ENCODE data around the gene IGSF23.
"Not testable (repeated sequence)": the region's sequence is repeated elsewhere in the genome, so short reads cannot be mapped to it uniquely, and the experiment has no call there.

IGSF23 gene

GRCh38 chr19:44611812-44612295, 1.5 kb upstream of the IGSF23 start:
- no peak for DNase-seq (ENCODE audit: low read depth)

- no peak for DNase-seq (ENCODE audit: low read depth)
Measured at GRCh38 chr19:44614313-44614712, 950 bp downstream of the IGSF23 start.

GRCh38 chr19:44615863-44616247, 2.5 kb downstream of the IGSF23 start:
- no peak for DNase-seq (ENCODE audit: low read depth)

- DNase-seq (ENCODE audit: low read depth), result no peak
Measured at GRCh38 chr19:44617110-44617880, 3.9 kb downstream of the IGSF23 start.

- no peak for DNase-seq (ENCODE audit: low read depth)
Measured at GRCh38 chr19:44618640-44619357, 5.4 kb downstream of the IGSF23 start.

- no peak for DNase-seq (ENCODE audit: low read depth)
Measured at GRCh38 chr19:44620667-44621066, 7.3 kb downstream of the IGSF23 start.

- no peak for DNase-seq (ENCODE audit: low read depth)
Measured at GRCh38 chr19:44621367-44621766, 8.0 kb downstream of the IGSF23 start.

GRCh38 chr19:44623080-44623479, 9.7 kb downstream of the IGSF23 start:
- DNase-seq (ENCODE audit: low read depth), result no peak

- DNase-seq (ENCODE audit: low read depth), result no peak
Measured at GRCh38 chr19:44623626-44624025, 10.3 kb downstream of the IGSF23 start.

- DNase-seq (ENCODE audit: low read depth), result no peak
Measured at GRCh38 chr19:44624840-44625354, 11.5 kb downstream of the IGSF23 start.

GRCh38 chr19:44625637-44626036, 12.3 kb downstream of the IGSF23 start:
- not testable (repeated sequence) for DNase-seq (ENCODE audit: low read depth)

- no peak for DNase-seq (ENCODE audit: low read depth)
Measured at GRCh38 chr19:44626048-44626624, 12.8 kb downstream of the IGSF23 start.

GRCh38 chr19:44627631-44628030, 14.3 kb downstream of the IGSF23 start:
- no peak for DNase-seq (ENCODE audit: low read depth)

GRCh38 chr19:44628793-44629192, 15.4 kb downstream of the IGSF23 start:
- no peak for DNase-seq (ENCODE audit: low read depth)

- DNase-seq (ENCODE audit: low read depth), result not testable (repeated sequence)
Measured at GRCh38 chr19:44631611-44632010, 18.2 kb downstream of the IGSF23 start.

GRCh38 chr19:44634058-44634457, 20.7 kb downstream of the IGSF23 start:
- not testable (repeated sequence) for DNase-seq (ENCODE audit: low read depth)

- no peak for DNase-seq (ENCODE audit: low read depth)
Measured at GRCh38 chr19:44634785-44635184, 21.4 kb downstream of the IGSF23 start.

- DNase-seq (ENCODE audit: low read depth), result no peak
Measured at GRCh38 chr19:44635581-44636438, 22.4 kb downstream of the IGSF23 start.

GRCh38 chr19:44636439-44637389, 23.4 kb downstream of the IGSF23 start:
- no peak for DNase-seq (ENCODE audit: low read depth)

- no peak for DNase-seq (ENCODE audit: low read depth)
Measured at GRCh38 chr19:44637390-44637764, 24.0 kb downstream of the IGSF23 start.

- DNase-seq (ENCODE audit: low read depth), result no peak
Measured at GRCh38 chr19:44640518-44640917, 27.2 kb downstream of the IGSF23 start.
